Measurements from ENCODE around the gene ZNF521.

- TF ChIP-seq POLR2A (IDR thresholded peaks at IDR 0.05) = no peak
- no peak for TF ChIP-seq CTCF (IDR thresholded peaks at IDR 0.05)
Observed at GRCh38 chr18:25222648-25223047, 129.3 kb downstream of the ZNF521 start.
